Mesothelial cell of epicardium (in vitro differentiated cells): ENCODE data around the gene CELSR2. TPM values are rescaled to one million over a fixed set of nuclear protein-coding genes. Genes with fewer than 3 reads are reported as not detected.

Experiments used
- DNase-seq, 2 experiments: peaks; one replicate each; pipeline ENCODE4 v3.0.0; 2021; ENCODE audit warnings: low spot score in 2 of 2; ENCODE audit not compliant: unreplicated experiment in 2 of 2
- H3K27ac Mint-ChIP-seq: 2 replicates; pipeline ENCODE4 v1.8.0; 2021; ENCODE audit warnings: mixed read lengths
- H3K27me3 Mint-ChIP-seq: 2 replicates; pipeline ENCODE4 v1.8.0; 2021; ENCODE audit warnings: low read depth, mixed read lengths
- H3K36me3 Mint-ChIP-seq: 2 replicates; pipeline ENCODE4 v1.8.0; 2021; ENCODE audit warnings: mixed read lengths
- H3K4me1 Mint-ChIP-seq: 2 replicates; pipeline ENCODE4 v1.8.0; 2021; ENCODE audit warnings: mixed read lengths
- H3K4me3 Mint-ChIP-seq: 2 replicates; pipeline ENCODE4 v1.8.0; 2021; ENCODE audit warnings: mild to moderate bottlenecking, moderate library complexity, mixed read lengths
- H3K9me3 Mint-ChIP-seq: 2 replicates; pipeline ENCODE4 v1.8.0; 2021; ENCODE audit warnings: mixed read lengths
- total RNA-seq: library from RNA; stranded (reverse); gene quantifications from 3 replicates; pipeline ENCODE4 v1.2.1, GENCODE V29; 2021
- TF ChIP-seq, protein P1 (sequence below): fragments of 200-600 bp; sonication (generic); IDR thresholded peaks from one replicate; pipeline ENCODE4 v1.5.0; 2021; ENCODE audit warnings: antibody characterized with exemption; ENCODE audit not compliant: unreplicated experiment

The CELSR2 gene
- total RNA-seq, 1 donor from 2014 or later = 27.1 TPM

GRCh38 chr1:109265016-109265415 lies 15.7 kb downstream of the CELSR2 start:
- Mint-ChIP-seq H3K4me3 (no peak overlapping the region), H3K9me3 (no peaks in the 10 kb centered on the region), H3K36me3 (peaks cover 6% of the 10 kb centered on the region), H3K4me1 (peaks cover 5% of the 10 kb centered on the region), H3K27ac (no peak overlapping the region), H3K27me3 (no peaks in the 10 kb centered on the region)
- DNase-seq = no peak
- TF ChIP-seq, protein P1, sequence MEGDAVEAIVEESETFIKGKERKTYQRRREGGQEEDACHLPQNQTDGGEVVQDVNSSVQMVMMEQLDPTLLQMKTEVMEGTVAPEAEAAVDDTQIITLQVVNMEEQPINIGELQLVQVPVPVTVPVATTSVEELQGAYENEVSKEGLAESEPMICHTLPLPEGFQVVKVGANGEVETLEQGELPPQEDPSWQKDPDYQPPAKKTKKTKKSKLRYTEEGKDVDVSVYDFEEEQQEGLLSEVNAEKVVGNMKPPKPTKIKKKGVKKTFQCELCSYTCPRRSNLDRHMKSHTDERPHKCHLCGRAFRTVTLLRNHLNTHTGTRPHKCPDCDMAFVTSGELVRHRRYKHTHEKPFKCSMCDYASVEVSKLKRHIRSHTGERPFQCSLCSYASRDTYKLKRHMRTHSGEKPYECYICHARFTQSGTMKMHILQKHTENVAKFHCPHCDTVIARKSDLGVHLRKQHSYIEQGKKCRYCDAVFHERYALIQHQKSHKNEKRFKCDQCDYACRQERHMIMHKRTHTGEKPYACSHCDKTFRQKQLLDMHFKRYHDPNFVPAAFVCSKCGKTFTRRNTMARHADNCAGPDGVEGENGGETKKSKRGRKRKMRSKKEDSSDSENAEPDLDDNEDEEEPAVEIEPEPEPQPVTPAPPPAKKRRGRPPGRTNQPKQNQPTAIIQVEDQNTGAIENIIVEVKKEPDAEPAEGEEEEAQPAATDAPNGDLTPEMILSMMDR = no peak

DNA sequence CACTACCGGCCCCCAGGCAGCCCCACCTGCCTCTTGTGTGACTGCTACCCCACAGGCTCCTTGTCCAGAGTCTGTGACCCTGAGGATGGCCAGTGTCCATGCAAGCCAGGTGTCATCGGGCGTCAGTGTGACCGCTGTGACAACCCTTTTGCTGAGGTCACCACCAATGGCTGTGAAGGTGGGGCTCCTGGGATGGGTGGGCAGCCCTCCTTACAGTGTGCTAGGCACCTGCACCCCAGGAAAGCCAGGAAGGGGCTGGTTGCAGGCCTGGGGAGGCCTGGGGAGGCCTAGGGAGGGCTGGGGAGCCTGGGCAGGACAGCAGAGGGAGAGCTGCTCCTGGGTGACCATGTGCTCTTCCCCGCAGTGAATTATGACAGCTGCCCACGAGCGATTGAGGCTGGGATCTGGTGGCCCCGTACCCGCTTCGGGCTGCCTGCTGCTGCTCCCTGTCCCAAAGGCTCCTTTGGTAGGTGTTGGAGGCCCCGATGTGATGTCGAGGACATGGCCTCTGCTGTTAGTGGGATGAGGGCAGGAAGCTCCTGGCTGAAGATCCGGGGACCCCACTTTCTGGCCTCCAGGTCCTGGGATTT lies 16.5 kb downstream of the CELSR2 start:
- Mint-ChIP-seq H3K4me1 (peaks cover 5% of the 10 kb centered on the region), H3K9me3 (no peaks in the 10 kb centered on the region), H3K27me3 (no peaks in the 10 kb centered on the region), H3K27ac (no peak overlapping the region), H3K4me3 (no peak overlapping the region), H3K36me3 (peaks cover 8% of the 10 kb centered on the region)
- no peak for DNase-seq
- TF ChIP-seq, protein P1 = no peak

- TF ChIP-seq, protein P1 = no peak
- H3K9me3 Mint-ChIP-seq = no peaks in the 10 kb centered on the region
- H3K4me3 Mint-ChIP-seq = no peak overlapping the region
- no peaks in the 10 kb centered on the region for H3K27me3 Mint-ChIP-seq
- peaks cover 11% of the 10 kb centered on the region for H3K36me3 Mint-ChIP-seq
- H3K27ac Mint-ChIP-seq = no peak overlapping the region
- DNase-seq = no peak
- peaks cover 5% of the 10 kb centered on the region for H3K4me1 Mint-ChIP-seq
Observed at GRCh38 chr1:109266965-109267364, 17.6 kb downstream of the CELSR2 start.

DNA sequence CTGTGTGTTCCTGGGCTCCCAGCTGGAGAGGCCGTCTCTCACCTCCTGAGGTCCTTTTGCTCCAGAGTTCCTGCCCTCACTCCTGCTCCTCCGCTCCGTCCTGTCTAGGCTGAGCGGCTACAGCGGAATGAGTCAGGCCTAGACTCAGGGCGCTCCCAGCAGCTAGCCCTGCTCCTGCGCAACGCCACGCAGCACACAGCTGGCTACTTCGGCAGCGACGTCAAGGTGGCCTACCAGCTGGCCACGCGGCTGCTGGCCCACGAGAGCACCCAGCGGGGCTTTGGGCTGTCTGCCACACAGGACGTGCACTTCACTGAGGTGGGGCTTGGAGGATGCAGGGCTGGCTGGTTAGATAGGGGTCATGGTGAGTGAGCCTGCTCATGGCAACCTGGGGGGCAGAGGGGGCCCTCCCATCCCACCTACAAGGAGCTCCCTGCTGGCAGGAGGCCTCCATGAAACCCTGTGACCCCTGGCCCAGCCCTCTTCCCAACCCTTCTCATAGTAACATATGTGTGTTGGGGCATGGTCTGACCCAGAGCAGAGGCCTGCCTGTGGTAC lies 18.5 kb downstream of the CELSR2 start:
- H3K9me3 Mint-ChIP-seq = no peaks in the 10 kb centered on the region
- no peak overlapping the region for H3K27ac Mint-ChIP-seq
- peaks cover 11% of the 10 kb centered on the region for H3K36me3 Mint-ChIP-seq
- H3K4me3 Mint-ChIP-seq = no peak overlapping the region
- H3K27me3 Mint-ChIP-seq = no peaks in the 10 kb centered on the region
- no peak for DNase-seq
- H3K4me1 Mint-ChIP-seq = peaks cover 12% of the 10 kb centered on the region
- TF ChIP-seq, protein P1 = no peak

DNA sequence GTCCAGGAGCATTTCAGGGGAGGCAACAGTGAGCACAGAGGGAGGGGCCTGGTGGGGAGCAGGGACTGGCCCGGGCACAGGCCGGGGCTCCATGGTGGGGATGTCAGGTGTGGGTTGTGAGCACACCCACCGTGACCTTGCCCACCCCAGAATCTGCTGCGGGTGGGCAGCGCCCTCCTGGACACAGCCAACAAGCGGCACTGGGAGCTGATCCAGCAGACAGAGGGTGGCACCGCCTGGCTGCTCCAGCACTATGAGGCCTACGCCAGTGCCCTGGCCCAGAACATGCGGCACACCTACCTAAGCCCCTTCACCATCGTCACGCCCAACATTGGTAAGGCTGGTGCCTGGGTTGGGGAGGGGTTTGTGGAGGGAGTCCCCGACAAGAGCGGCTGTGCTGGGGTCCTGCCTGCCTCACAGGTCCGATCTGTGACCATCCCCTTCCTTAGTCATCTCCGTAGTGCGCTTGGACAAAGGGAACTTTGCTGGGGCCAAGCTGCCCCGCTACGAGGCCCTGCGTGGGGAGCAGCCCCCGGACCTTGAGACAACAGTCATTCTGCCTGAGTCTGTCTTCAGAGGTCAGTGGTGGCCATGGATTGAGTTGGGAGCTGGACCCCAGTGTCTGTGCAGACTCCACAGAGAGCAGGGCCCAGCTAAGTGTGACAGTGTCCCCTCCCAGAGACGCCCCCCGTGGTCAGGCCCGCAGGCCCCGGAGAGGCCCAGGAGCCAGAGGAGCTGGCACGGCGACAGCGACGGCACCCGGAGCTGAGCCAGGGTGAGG lies 19.3 kb downstream of the CELSR2 start:
- Mint-ChIP-seq H3K36me3 (peaks cover 11% of the 10 kb centered on the region), H3K27me3 (no peaks in the 10 kb centered on the region), H3K27ac (no peak overlapping the region), H3K4me1 (peaks cover 13% of the 10 kb centered on the region), H3K4me3 (no peak overlapping the region), H3K9me3 (no peaks in the 10 kb centered on the region)
- TF ChIP-seq, protein P1 = no peak
- no peak for DNase-seq
